HG03175 (cell line): ENCODE results near the gene CHST8.

ENCODE experiments used
- ATAC-seq: cut with Tn5 transposase; IDR thresholded peaks from one replicate; pipeline ENCODE4 v1.9.1; 2021; ENCODE audit warnings: mild to moderate bottlenecking, moderate library complexity; ENCODE audit not compliant: unreplicated experiment

The CHST8 gene

GRCh38 chr19:33730858-33731607, 109.3 kb downstream of the CHST8 start:
- ATAC-seq = no peak

DNA sequence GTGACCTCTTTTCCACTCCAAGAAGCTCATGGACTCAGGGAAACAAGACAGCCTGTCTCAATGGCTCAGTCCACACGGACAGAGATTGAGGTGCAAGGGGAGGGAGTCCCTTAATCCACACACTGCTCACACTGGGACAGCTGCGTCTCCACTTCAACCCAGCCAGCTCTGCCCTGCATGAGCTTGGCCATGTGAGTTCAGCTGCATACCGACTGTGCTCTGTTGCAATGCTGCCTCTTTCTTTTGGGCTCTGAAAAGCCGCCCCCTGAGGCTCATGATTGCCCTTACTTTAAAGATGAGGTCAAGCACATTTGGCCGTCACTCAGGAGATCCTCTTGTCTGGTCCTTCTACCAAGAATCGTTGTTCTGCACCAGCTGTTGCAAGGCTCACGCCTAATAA, 110.1 kb downstream of the CHST8 start:
- ATAC-seq = no peak

- ATAC-seq = no peak
These were observed 113.2 kb downstream of the CHST8 start for GRCh38 chr19:33734913-33735312.

DNA sequence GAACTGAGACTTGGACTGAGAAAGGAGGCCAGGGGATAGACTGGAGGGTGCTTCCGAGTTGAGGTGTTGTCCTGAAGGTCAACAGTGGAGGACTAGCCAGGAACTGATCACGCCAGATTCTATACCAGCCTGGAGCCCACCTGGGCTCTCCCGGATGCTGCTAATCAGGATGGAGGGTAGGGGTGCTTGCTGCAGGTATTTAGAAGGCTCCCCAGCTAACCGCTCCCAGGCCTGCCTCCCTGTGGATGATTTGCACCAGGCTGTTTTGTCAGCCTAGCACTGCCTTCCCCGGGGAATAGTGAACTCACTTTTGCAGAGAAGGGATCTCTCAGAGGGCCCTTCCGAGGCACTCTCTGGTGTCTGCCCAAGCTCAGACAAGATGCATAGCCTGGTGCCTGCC, 114.4 kb downstream of the CHST8 start:
- no peak for ATAC-seq

DNA sequence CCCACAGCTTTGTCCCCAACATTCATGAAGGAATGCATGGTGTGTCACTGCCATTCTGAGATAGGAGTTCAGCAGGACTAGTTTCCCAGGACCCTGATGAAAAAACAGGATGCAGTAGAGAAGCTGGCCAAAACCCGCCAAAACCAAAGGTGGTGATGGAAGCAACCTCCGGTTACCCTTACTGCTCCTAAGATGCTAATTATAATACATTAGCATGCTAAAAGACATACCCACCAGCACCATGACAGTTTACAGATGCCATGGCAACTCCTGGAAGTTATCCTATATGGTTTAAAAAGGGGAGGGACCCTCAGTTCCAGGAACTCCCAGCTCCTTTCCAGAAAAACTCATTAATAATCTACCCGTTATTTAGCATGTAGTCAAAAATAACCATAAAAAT, 115.0 kb downstream of the CHST8 start:
- ATAC-seq = no peak

DNA sequence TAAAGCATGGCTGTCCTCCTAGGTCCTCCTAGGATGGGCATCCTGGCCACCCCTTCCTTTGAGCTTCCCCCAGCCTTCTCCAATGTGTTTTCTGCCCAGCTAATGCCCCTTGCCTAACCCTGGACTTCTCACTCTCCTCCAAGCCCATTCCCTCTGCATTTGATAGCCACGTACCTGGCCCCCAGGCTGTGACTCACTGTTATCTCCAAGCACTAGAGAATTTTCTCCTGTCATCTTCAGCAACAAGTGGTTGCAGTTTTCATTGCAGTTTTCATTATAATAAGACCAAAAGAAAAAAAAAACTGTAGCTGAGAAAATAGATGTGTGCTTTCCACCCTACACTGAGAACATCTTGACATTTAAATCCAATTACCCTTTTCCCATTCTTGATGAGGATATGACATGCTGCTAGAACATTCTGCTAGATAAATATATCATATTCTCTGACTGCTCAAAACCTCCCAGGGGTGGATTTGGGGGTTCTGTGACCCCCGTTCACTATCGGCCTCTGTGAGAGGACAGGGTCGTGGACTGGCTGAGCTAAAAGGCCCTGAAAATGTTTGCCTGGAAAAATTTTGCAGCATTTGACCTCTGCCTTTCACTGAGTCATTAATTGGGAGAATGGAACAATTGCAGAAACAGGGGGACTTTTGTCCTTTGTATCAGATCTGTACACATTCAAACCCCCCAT, 116.1 kb downstream of the CHST8 start:
- no peak for ATAC-seq

- ATAC-seq = no peak
These were observed 119.2 kb downstream of the CHST8 start for GRCh38 chr19:33740811-33741396.

DNA sequence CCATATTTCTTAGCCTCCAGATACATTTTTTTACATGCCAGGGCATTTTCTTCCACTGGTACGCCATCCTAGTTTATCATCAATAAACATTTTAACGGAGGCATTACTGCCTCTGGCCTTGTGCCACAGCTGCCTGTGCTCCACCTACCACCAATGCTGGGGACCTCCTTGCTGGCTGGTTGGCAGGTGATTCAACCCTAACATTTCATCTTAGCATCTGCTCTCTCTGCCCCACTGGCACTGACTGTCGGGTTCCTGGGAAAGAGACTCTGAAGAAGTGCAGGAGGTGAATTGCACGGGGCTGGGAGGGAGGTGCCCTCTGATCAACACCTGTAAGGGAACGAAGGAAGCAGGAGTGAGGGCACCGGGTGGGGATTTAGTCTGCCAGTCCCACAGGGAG, 123.5 kb downstream of the CHST8 start:
- ATAC-seq = no peak

- ATAC-seq = no peak
These were observed 124.4 kb downstream of the CHST8 start for GRCh38 chr19:33746159-33746558.

DNA sequence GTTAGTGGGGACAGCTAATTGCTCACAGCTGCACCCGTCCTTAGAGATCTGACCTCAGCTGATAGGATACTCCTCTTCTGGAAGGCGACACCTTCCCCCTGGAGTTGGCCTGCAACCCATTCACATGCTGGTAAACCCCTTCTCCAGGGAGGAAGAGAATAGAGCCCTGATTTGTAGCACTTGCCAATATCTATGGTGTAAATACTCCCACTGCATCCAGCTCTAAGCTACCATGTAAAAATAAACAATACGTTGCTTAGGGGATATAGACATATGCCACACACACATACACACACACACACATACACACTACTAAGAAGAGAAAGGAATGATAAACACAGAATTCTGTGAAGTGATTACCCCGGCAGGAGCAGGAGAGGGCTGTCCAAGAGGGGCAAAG, 125.5 kb downstream of the CHST8 start:
- no peak for ATAC-seq

- no peak for ATAC-seq
These were observed 126.5 kb downstream of the CHST8 start for GRCh38 chr19:33748231-33748630.

DNA sequence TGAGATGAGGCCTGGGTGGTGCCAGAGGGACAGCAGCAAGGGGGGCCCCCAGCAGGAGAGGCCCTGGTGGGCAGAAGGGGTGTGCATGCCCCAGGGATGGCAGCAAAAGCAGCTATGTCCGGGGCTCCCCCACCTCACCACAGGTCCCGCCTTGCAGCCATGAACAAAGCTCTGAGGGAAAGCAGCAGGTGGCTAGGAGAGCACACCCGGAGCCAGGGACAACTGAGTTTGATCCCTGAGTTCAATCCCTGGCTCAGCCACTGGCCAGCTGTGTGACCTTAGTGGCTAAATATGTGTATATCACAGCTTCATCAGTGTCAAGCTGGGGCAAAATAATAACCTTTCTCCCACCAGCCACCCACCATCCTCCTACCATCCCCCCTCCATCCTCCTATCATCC, 127.3 kb downstream of the CHST8 start:
- ATAC-seq = no peak

GRCh38 chr19:33749619-33750175, 127.9 kb downstream of the CHST8 start:
- ATAC-seq = no peak

DNA sequence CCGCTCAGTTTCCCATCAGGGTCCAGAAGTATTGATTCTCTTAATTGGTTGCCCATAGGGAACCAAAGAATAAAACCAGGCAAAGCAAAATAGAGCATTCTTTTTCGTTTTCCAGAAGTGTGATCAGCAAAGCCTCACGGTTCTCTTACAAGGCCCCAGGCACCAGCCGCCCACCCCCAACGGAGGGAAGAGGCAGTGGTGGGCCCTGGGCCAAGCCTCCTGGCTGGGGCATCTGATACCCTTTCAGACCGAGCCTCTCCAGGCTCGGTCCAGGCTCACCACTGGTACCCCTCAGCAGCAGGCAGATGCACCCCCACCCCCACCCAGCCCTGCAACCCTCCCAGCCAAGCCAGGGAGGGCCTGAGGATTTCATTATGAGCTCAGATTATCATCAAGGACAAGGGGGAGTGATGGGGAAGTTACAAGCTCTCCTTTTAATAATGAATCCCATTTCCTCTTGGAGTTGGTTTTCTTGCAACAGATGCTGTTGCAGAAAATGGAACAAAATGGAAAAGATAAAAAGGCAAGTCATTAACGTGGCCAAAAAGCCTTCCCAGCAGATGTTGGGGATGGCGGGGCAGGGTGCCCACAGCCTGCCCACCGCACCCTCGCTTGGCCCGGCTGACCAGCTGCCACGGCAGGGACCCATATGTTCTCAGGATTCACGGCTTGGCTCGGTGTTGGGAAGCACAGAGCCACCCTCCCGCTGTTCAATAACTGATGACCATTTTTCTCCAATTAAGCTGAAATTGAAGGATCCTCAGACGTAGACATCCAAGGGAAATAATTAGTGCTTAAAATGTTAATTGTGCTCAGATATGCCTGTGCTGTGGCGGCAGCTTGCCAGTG, 129.1 kb downstream of the CHST8 start:
- ATAC-seq = no peak

DNA sequence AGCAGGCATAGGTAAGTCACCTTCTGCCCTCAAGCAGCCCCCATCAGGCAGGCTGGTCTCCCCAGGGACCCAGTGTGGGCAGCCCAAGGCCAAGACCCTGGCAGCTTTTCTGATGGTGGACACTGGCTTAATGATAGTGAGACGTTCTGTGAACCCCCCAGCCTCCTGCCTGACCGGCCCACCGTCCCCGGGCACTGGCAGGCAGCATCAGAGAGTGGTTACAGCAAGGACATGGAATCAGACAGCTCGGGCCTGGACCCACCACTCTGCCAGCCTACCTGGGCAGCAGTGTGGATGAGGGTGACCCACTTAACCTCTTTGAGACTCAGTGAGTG, 129.7 kb downstream of the CHST8 start:
- ATAC-seq = no peak

GRCh38 chr19:33752018-33752800, 130.5 kb downstream of the CHST8 start:
- no peak for ATAC-seq

DNA sequence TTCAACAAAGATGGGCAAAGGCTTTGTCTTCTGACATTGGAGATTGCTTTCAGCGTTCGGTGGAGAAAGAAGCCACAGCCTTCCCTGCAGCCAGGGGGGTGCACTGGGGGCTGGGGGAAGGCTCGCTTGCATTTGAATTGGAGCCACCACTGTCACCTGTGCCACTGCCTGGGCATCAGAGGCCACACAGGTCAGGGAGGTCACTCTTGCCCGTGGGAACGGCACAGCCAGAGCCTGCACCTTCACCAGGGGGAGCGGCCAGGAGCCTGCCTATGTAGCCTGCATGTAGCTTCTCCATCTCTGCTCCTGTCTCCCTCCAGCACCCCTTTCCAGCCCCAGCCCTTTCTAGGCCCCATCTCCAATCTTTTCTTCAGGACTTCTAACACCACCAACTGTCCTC, 131.2 kb downstream of the CHST8 start:
- no peak for ATAC-seq

DNA sequence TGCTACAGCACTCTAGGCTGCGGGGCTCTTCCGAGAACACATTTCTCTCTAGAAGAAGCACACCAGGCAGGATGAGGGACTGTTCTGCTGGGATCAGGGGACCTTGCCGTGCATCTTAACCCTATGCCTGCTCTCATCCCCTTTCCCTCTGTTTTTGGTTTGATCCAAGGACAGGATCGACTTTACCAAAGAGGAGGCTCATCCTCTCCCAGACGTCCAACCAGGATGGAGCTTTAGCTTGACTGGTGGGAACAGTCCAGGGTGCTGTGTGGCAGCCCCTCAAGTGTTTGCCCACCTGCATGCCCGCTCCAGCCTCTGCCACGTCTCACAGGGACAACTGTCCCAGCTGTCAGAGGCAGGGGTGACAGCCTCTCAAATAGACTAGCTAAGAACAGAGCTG, 132.6 kb downstream of the CHST8 start:
- ATAC-seq = no peak

DNA sequence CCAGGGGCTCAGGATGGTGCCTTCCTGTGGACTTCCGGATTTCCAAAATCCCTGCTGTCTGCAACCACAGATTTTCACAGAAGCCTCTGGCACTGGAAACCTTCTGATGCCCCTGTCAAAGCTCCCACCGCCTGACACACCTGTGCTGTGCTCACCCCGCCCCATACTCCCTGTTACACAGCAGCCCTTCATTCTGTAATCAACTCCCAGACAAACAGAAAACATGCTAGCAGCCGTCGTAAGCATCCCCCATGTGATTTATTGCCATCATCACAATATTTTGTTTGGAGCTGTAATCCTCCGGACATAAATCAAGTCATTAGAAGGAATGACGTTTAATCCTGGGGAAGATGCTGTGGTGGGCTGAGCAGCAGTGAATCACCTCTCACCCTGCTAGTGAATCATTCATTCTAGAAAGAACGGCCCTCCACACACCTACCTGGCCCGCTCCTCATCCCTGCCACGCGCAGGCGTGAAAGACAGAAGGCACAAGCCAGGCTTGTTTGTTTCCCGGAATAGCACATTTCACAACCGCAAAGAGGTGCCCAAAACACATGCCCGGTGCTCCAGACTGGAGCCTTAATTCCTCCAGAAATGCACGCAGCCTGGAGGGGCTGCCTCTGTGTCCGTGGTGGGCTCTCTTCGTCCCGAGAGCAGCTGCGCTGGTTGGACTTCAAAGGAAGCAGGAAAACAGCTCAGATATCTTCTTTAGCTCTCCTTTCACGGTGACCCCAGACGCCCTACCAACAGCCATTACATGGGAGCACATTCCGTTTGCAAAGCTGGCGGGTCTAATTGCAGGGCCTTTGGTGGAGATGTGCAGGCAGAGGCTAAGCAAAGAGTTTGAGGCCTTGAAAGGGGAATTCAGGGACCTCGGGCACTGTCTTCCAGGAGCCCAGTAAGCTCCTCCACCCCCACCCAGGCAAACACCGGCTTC, 133.6 kb downstream of the CHST8 start:
- ATAC-seq = no peak
